Nephron progenitor cell (in vitro differentiated cells): Measurements from ENCODE around the gene RNASE9.
"Not testable (repeated sequence)": the region's sequence is repeated elsewhere in the genome, so short reads cannot be mapped to it uniquely, and the experiment has no call there.

Experiments
- DNase-seq: peaks from one replicate; pipeline ENCODE4 v3.0.0; 2021
- H3K27ac Mint-ChIP-seq: 2 replicates; pipeline ENCODE4 v1.8.0; 2021; ENCODE audit warnings: mild to moderate bottlenecking, moderate library complexity, mixed read lengths
- H3K27me3 Mint-ChIP-seq: 2 replicates; pipeline ENCODE4 v1.8.0; 2021; ENCODE audit warnings: mild to moderate bottlenecking, low read depth, mixed read lengths; ENCODE audit not compliant: poor library complexity
- H3K36me3 Mint-ChIP-seq: 2 replicates; pipeline ENCODE4 v1.8.0; 2021; ENCODE audit warnings: low read depth, mixed read lengths
- H3K4me1 Mint-ChIP-seq: 2 replicates; pipeline ENCODE4 v1.8.0; 2021; ENCODE audit warnings: mixed read lengths
- H3K4me3 Mint-ChIP-seq: 2 replicates; pipeline ENCODE4 v1.8.0; 2021; ENCODE audit warnings: mild to moderate bottlenecking, moderate library complexity, mixed read lengths
- H3K9me3 Mint-ChIP-seq: 2 replicates; pipeline ENCODE4 v1.8.0; 2021; ENCODE audit warnings: mild to moderate bottlenecking, moderate library complexity, mixed read lengths
- CTCF ChIP-seq: fragments of 200-600 bp; sonication (generic); IDR thresholded peaks from 2 replicates; pipeline ENCODE4 v1.5.0; 2021; ENCODE audit warnings: antibody characterized with exemption

RNASE9 gene

GRCh38 chr14:20512177-20512905 is 48.5 kb downstream of the RNASE9 start:
- Mint-ChIP-seq H3K4me1 (peaks cover 13% of the 10 kb centered on the region), H3K4me3 (no peak overlapping the region), H3K27ac (no peak overlapping the region), H3K36me3 (no peaks in the 10 kb centered on the region), H3K27me3 (peaks cover 5% of the 10 kb centered on the region), H3K9me3 (peaks cover 8% of the 10 kb centered on the region)
- no peak for TF ChIP-seq CTCF
- DNase-seq: no peak

- no peaks in the 10 kb centered on the region for H3K36me3 Mint-ChIP-seq
- no peak for TF ChIP-seq CTCF
- no peak for DNase-seq
- H3K4me1 Mint-ChIP-seq: peaks cover 22% of the 10 kb centered on the region
- H3K27ac Mint-ChIP-seq: no peak overlapping the region
- H3K27me3 Mint-ChIP-seq: peaks cover 5% of the 10 kb centered on the region
- no peak overlapping the region for H3K4me3 Mint-ChIP-seq
- H3K9me3 Mint-ChIP-seq: peaks cover 21% of the 10 kb centered on the region
Observed at GRCh38 chr14:20508367-20508766, 52.5 kb downstream of the RNASE9 start.

GRCh38 chr14:20507537-20507936 is 53.3 kb downstream of the RNASE9 start:
- H3K27me3 Mint-ChIP-seq, DNase-seq, H3K36me3 Mint-ChIP-seq, H3K4me3 Mint-ChIP-seq, H3K27ac Mint-ChIP-seq: not testable (repeated sequence)
- Mint-ChIP-seq H3K9me3 (peaks cover 21% of the 10 kb centered on the region), H3K4me1 (peaks cover 17% of the 10 kb centered on the region)

GRCh38 chr14:20506752-20507151 is 54.1 kb downstream of the RNASE9 start:
- H3K4me3 Mint-ChIP-seq, H3K36me3 Mint-ChIP-seq, H3K27ac Mint-ChIP-seq, H3K27me3 Mint-ChIP-seq, DNase-seq: not testable (repeated sequence)
- Mint-ChIP-seq H3K4me1 (peaks cover 12% of the 10 kb centered on the region), H3K9me3 (peaks cover 21% of the 10 kb centered on the region)

GRCh38 chr14:20506276-20506675 is 54.6 kb downstream of the RNASE9 start:
- not testable (repeated sequence) for H3K36me3 Mint-ChIP-seq, H3K4me1 Mint-ChIP-seq, H3K27ac Mint-ChIP-seq, H3K27me3 Mint-ChIP-seq, H3K4me3 Mint-ChIP-seq, DNase-seq
- H3K9me3 Mint-ChIP-seq: peaks cover 21% of the 10 kb centered on the region
